GM13977 (cell line): ENCODE data around the gene ULBP2.
"Not testable (repeated sequence)": the region's sequence is repeated elsewhere in the genome, so short reads cannot be mapped to it uniquely, and the experiment has no call there.

ENCODE experiments used
- DNase-seq: peaks from one replicate; pipeline ENCODE4 v3.0.0; 2012; ENCODE audit warnings: low spot score
- in situ Hi-C: fragments of 300-500 bp; cut with MboI; formaldehyde crosslinking; loops from one replicate; pipeline ENCODE4 v1.12.0; 2022; ENCODE audit warnings: low sequenced_read_pairs, low pct_unique_long_range_greater_than_20kb, mixed read lengths, inconsistent platforms; ENCODE audit not compliant: unreplicated experiment
- TF ChIP-seq, protein P1 (sequence below): IDR thresholded peaks from 2 replicates; pipeline ENCODE4 v1.5.1; 2012; ENCODE audit warnings: mild to moderate bottlenecking, control low read depth; ENCODE audit not compliant: insufficient read depth; ENCODE audit errors: extremely low read depth, missing control alignments

Gene ULBP2

DNA sequence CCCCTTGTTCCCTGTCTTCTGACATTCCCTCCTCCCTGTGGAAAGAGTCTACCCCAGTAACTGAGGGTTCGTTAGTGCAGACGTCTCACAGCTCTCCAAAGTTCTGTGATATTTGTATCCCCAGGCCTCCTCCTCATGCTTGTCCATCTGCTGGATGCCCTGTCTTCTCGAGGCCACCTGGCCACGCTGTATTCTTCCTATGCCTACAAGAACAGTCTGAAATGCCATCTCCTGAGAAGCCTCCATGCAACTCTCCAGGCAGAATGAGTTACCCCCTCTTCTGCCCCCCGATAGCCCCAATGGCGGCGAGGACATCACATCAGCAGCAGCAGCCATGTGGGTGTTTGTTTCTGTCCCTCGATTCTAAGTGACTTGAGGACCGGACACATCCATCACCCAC lies 9.3 kb downstream of the ULBP2 start:
- TF ChIP-seq, protein P1, sequence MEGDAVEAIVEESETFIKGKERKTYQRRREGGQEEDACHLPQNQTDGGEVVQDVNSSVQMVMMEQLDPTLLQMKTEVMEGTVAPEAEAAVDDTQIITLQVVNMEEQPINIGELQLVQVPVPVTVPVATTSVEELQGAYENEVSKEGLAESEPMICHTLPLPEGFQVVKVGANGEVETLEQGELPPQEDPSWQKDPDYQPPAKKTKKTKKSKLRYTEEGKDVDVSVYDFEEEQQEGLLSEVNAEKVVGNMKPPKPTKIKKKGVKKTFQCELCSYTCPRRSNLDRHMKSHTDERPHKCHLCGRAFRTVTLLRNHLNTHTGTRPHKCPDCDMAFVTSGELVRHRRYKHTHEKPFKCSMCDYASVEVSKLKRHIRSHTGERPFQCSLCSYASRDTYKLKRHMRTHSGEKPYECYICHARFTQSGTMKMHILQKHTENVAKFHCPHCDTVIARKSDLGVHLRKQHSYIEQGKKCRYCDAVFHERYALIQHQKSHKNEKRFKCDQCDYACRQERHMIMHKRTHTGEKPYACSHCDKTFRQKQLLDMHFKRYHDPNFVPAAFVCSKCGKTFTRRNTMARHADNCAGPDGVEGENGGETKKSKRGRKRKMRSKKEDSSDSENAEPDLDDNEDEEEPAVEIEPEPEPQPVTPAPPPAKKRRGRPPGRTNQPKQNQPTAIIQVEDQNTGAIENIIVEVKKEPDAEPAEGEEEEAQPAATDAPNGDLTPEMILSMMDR: no peak
- no peak for DNase-seq
- in situ Hi-C loops: no loop called here

DNA sequence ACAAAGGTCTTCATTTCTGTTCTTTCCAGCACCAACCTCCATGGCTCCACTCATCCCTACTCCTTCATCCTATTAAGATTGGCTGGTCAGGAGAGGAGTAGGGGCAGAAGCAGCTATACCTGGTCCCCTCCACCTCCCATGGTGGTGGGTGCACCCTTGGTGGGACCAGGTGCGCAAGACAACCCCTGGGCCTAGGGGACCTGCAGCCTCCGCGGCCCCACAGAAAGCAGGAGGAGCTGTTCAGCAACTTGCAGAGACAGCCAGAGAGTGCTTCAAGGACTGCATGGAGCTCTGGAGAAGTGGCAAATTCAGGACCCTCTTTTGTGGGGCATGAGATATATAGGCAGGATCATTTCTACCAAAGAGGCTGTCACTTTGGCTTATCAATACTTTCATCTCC lies 9.8 kb downstream of the ULBP2 start:
- DNase-seq: no peak
- TF ChIP-seq, protein P1: no peak
- in situ Hi-C loops: no loop called here

GRCh38 chr6:149953390-149953789 lies 11.6 kb downstream of the ULBP2 start:
- DNase-seq, in situ Hi-C loops: not testable (repeated sequence)

DNA sequence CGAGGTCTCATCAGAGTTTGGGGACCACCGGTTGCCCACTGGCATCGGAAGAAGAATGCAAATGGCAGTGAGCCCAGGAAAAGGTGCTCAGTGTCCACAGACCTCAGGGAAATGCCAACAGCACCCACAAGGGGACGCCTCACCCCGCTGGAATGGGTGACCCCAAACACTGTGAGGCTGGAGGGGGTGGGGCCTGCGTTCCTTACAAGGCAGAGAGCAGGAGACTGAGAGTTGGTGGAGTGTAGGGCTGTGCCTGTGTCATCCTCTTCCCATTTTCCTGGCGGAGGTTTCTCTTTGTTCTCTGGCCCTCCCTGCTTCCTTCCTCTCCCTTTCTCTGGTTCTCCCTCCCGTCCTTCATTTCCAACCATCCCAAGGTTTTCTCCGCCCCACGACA lies 12.1 kb downstream of the ULBP2 start:
- DNase-seq, in situ Hi-C loops: not testable (repeated sequence)

DNA sequence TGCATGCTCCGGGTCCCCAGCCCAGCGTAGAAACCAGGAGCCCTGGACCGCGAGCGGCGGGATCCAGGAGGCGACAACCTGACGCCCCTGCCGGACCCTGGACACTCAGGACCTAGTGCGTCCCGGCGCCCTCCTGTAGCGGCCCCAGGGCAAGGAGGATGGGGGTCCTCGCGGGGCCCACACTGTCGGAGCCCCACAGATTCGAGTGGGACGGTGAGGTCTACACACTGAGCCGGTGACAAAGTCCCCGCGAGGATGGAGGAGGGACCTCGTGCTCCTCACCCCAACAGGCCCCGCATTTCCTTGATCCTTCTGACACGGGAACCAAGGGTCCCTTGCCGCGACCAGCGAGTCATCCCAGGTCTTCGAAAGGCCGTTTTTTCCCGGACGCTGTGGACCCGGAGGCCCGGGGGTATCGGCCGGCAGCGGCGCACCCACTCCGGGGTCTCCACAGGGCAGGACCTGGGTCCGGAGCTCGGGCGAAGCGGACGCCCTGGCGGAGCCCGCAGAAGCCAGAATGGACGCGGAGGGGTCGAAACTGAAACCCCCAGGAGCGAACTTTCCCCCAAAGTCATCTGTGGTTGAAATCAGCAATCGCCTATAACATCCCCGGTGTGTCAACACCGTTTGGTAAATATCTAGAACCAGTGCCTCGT lies 12.6 kb downstream of the ULBP2 start:
- DNase-seq, in situ Hi-C loops: not testable (repeated sequence)

DNA sequence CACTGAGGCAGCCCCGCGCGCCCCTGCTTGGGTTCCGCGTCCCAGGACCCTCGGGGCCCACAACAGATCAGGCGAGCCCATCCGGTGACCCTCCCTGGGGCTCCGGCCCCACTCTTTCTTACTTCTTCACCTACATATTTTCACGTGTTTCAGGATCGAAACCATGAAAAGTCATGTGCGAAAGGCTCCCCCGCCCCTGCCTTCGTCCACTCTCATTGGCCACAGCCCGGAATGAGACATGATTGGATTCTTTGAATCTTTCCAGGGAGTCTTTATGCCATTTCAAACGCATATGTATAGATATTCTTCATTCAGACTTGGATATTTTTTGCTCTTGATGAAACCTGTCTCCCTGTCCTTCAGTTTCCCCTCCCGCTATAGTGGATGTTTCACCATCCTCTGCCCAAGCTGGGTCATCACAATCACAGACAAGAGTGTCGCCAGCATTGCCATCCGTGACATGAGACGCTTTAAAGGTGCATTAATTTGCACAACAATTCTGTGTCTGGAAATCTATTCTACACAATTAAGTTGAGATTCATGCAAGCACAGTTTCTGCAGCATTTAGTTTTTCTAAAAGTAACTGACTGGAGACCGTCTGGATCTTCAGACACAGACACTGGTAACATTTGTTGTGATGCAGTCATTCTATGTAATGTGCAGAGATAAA lies 13.3 kb downstream of the ULBP2 start:
- DNase-seq, in situ Hi-C loops: not testable (repeated sequence)

GRCh38 chr6:149955654-149956317 lies 14.0 kb downstream of the ULBP2 start:
- in situ Hi-C loops, DNase-seq: not testable (repeated sequence)

DNA sequence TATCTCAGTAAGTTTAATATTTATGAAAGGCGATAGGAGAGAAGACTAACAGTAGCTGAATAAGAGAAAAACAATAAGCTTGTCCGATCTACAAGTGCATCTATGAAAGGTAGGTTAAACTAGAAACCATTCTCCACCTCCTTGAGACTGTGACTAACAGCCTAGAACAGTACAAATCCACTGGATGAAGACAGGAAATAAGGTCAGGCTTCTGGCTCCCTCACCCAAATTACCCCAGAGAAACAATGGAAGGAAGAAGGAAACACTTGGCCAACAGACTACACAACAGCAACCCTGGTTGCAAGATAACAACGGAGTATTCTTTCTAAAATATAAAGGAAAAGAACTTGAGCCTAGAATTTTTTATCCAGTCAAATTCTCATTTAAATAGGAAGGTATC lies 16.3 kb downstream of the ULBP2 start:
- in situ Hi-C loops, DNase-seq: not testable (repeated sequence)

- in situ Hi-C loops, DNase-seq: not testable (repeated sequence)
Observed at GRCh38 chr6:149959806-149960205, 18.0 kb downstream of the ULBP2 start.

GRCh38 chr6:149960488-149960887 lies 18.7 kb downstream of the ULBP2 start:
- in situ Hi-C loops: no loop called here
- DNase-seq: no peak
- TF ChIP-seq, protein P1: no peak
